ENCODE measurements around the gene CHRNA7.
"Not testable (repeated sequence)": the region's sequence is repeated elsewhere in the genome, so short reads cannot be mapped to it uniquely, and the experiment has no call there.

Gene CHRNA7

GRCh38 chr15:32122013-32122412 is 91.7 kb downstream of the CHRNA7 start:
- no peak for DNase-seq

GRCh38 chr15:32123473-32123872 is 93.2 kb downstream of the CHRNA7 start:
- no peak for DNase-seq

DNA sequence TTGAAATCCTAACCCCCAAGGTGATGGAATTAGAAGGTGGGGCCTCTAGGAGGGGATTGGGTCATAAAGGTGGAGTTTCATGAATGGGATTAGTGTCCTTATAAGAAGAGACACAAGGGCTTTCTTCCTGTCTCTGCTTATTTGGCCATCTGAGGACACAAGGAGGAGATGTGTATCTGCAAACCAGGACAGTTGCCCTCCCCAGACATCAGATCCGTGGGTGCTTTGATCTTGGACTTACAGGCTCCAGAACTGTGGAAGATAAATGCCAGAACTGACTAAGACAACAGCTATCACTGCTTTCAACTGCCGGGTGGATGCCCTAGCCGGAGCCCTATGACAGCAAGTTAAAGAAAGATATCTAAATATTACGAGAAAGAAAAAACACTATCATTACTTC is 94.4 kb downstream of the CHRNA7 start:
- no peak for DNase-seq

GRCh38 chr15:32125595-32125994 is 95.3 kb downstream of the CHRNA7 start:
- DNase-seq = no peak

GRCh38 chr15:32129815-32130214 is 99.5 kb downstream of the CHRNA7 start:
- no peak for DNase-seq

- no peak for DNase-seq
Observed at GRCh38 chr15:32130823-32131222, 100.5 kb downstream of the CHRNA7 start.

DNA sequence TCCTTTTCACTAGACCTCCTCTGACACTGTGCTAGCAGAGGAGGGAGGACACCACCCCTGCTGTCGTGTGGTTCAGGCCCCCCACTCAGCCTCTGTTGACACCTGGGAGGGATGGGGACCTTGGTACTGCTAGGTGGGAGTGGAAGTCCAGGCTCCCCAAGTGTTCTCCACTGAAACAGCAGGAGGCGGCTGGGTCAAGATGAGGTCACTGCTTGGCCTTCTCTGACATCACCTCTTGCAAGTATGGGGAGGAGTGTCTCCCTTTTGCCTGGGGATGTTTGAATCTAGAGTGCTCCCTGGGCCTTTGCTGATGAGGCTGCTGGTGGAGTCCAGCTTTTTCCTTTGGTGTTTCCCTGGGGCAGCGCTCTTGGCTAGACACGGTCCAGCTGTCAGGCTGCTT is 101.5 kb downstream of the CHRNA7 start:
- DNase-seq = no peak

- DNase-seq = no peak
Observed at GRCh38 chr15:32132859-32133258, 102.5 kb downstream of the CHRNA7 start.

DNA sequence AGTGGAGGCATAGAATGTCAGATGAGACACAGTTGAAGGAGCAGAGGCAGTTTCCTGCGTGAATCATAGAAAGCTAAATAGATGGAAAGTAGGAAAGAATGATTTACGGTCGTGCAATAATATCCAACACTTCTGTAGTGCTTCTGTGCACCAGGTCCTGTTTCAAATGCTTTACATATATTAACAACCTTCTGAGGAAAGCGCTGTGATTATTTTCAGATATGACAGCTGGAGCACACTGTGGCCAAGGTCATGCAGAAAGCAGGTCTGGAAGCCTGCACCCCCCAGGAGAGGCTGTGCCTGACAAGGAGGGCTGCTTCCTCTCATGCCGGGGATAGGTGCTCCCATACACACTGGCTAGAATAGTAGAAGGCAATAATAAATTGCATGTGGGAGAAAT is 104.5 kb downstream of the CHRNA7 start:
- DNase-seq = no peak

DNA sequence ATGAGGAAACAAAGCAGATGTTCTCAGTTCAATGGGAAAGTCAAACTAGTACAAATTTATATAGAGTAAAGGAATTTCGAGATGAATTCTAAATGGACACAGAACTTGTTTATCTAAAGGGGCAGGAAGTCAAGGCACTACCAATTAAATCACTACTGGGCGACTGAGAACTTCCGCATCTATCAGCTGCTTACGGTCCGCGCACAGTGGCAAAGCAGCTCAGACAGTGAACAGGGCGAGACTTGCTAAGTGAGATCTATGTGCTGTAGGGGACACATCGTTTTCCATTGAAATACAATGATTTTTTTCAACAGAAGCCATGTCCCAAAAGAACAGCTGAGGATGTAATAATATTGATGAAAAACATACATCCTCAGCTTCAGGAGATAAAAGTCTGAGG is 105.0 kb downstream of the CHRNA7 start:
- DNase-seq = no peak

DNA sequence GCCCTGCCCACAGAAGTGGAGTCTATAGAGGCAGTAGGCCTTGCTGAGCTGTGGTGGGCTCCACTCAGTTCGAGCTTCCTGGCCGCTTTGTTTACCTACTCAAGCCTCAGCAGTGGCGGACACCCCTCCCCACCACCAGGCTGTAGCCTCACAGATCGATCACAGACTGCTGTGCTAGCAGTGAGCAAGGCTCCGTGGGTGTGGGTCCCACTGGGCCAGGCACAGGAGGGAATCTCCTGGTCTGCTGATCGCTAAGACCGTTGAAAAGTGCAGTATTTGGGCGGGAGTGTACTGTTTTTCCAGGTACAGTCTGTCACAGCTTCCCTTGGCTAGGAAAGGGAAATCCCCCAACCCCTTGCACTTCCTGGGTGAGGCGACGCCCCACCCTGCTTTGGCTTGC is 115.2 kb downstream of the CHRNA7 start:
- DNase-seq = not testable (repeated sequence)

DNA sequence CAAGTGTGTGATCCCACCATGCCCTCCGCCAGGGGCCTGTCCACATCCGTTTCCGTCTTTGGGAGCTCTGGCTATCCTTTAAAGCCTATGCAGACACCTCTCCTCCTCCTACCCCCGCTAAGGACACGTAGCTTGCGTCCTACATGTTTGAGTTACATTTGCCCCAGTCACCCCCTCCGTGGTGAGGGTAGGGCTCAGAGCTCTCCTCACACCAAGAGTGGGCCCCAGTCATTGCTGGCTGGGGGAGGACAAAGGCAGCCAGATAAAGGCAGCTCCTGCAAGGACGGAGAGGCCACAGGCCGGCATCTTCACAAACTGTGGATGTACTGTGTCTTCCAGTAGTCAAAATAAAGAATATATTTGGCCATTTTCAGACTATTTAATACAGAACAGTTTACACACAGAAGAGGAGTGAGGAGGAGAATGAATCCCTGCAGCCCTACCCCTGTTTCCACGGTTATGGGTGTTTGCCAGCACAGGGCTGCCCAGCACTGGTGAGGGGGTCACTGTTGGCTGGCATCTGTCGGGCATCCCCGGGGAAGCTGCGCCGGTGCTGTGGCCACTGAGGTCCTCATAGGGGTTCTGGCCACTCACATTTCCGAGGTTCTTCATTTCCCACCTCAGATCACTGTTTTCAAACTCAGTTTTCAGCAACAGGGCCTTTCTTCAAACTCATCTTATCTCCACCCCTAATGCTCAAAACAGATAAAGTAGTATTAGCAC is 118.7 kb downstream of the CHRNA7 start:
- no peak for DNase-seq

- no peak for DNase-seq
Observed at GRCh38 chr15:32152574-32152973, 122.3 kb downstream of the CHRNA7 start.

DNA sequence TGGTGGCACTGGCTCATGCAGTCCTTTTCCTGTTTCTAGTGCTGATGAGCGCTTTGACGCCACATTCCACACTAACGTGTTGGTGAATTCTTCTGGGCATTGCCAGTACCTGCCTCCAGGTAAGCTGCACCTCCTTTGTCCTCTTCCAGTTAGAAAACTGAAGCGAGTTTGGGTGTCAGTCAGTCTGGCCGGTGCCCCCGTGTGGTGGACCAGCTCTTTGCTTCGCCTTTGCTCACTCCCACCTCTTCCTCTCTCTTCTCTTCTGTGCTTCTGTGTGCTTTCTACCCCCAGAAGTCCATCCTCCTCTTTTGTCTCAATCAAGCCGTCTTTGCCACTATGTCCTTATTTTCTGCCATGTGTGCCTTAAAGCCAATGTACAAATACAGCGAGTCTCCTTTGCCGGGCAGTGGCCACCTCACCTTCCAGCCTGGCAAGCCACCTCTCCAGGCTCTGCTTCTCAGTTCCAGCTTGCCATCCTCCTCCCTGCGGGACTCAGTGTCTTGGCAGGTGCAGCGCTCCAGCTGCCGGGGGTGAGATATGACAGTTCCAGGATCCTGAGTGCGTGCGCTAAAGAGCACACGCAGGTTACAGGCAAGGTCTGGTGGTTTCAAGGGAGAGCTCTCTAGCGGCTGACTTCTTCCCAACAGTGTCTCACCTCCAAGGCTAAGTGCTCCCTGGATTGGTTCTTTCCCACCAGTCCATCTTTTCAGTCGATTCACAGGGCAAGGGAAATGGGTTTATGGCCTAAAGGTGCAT is 123.7 kb downstream of the CHRNA7 start:
- DNase-seq = not testable (repeated sequence)

GRCh38 chr15:32162143-32162542 is 131.8 kb downstream of the CHRNA7 start:
- not testable (repeated sequence) for DNase-seq

- DNase-seq = not testable (repeated sequence)
Observed at GRCh38 chr15:32164065-32164464, 133.8 kb downstream of the CHRNA7 start.

GRCh38 chr15:32164747-32165146 is 134.4 kb downstream of the CHRNA7 start:
- DNase-seq = not testable (repeated sequence)

- not testable (repeated sequence) for DNase-seq
Observed at GRCh38 chr15:32165775-32166174, 135.5 kb downstream of the CHRNA7 start.

- not testable (repeated sequence) for DNase-seq
Observed at GRCh38 chr15:32166270-32166669, 136.0 kb downstream of the CHRNA7 start.

DNA sequence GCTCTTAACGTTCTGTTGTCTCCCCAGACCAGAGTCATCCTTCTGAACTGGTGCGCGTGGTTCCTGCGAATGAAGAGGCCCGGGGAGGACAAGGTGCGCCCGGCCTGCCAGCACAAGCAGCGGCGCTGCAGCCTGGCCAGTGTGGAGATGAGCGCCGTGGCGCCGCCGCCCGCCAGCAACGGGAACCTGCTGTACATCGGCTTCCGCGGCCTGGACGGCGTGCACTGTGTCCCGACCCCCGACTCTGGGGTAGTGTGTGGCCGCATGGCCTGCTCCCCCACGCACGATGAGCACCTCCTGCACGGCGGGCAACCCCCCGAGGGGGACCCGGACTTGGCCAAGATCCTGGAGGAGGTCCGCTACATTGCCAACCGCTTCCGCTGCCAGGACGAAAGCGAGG is 137.6 kb downstream of the CHRNA7 start:
- not testable (repeated sequence) for DNase-seq

GRCh38 chr15:32180579-32180978 is 150.3 kb downstream of the CHRNA7 start:
- DNase-seq = not testable (repeated sequence)

GRCh38 chr15:32193780-32194179 is 163.5 kb downstream of the CHRNA7 start:
- not testable (repeated sequence) for DNase-seq

DNA sequence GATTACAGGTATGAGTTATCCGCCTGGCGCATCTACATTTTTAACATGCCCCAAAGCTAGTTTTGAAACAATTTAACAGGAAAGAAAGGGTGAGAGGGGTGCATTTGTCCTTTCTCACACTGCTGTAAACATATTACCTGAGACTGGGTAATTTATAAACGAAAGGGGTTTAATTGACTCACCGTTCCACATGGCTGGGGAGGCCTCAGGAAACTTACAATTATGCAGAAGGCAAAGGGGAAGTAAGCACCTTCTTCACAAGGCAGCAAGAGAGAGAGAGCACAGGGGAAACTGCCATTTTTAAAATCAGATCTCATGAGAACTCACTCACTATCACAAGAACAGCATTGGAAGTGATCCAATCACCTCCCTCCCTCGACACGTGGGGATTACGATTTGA is 165.9 kb downstream of the CHRNA7 start:
- DNase-seq = not testable (repeated sequence)

- DNase-seq = not testable (repeated sequence)
Observed at GRCh38 chr15:32198938-32199337, 168.6 kb downstream of the CHRNA7 start.
